ENCODE results near the gene MYO1E.

GRCh38 chr15:59313641-59314332 is 58.9 kb downstream of the MYO1E start:
- TF ChIP-seq CEBPB (IDR thresholded peaks at IDR 0.05; ENCODE audit: low read depth, low read length), result no peak
- TF ChIP-seq, protein P1, sequence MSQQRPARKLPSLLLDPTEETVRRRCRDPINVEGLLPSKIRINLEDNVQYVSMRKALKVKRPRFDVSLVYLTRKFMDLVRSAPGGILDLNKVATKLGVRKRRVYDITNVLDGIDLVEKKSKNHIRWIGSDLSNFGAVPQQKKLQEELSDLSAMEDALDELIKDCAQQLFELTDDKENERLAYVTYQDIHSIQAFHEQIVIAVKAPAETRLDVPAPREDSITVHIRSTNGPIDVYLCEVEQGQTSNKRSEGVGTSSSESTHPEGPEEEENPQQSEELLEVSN (IDR thresholded peaks at IDR 0.05), result no peak
- TF ChIP-seq ATF2 (IDR thresholded peaks at IDR 0.05; ENCODE audit: low read length), result no peak
- TF ChIP-seq CREB1 (IDR thresholded peaks at IDR 0.05), result no peak
- TF ChIP-seq CTCF (IDR thresholded peaks at IDR 0.05; ENCODE audit: control extremely low read depth in 1 of 3, insufficient read depth in 1 of 3, low read depth in 1 of 3, low read length in 3 of 3), result no peak
- no peak for TF ChIP-seq POLR2A (IDR thresholded peaks at IDR 0.05; ENCODE audit: control extremely low read depth in 1 of 2, low read depth in 2 of 2, low read length in 2 of 2)
- no peak for TF ChIP-seq TAF1 (IDR thresholded peaks at IDR 0.05; ENCODE audit: low read depth, low read length)
- TF ChIP-seq EZH2 (IDR thresholded peaks at IDR 0.05; ENCODE audit: low read depth, low read length, severe bottlenecking), result no peak
- no peak for TF ChIP-seq POLR2AphosphoS5 (IDR thresholded peaks at IDR 0.05; ENCODE audit: low read depth, low read length)
- TF ChIP-seq ZNF274 (IDR thresholded peaks at IDR 0.05; ENCODE audit: borderline replicate concordance, extremely low read depth, low read length), result no peak
- no peak for TF ChIP-seq CHD2 (IDR thresholded peaks at IDR 0.05; ENCODE audit: low read length)
- no peak for TF ChIP-seq NANOG (IDR thresholded peaks at IDR 0.05; ENCODE audit: insufficient read depth, low read depth, low read length, poor library complexity, severe bottlenecking)
